Measurements from ENCODE around the gene HEATR5B. TPM values are rescaled to one million over a fixed set of nuclear protein-coding genes. Genes with fewer than 3 reads are reported as not detected.

The HEATR5B gene
- total RNA-seq, 1 donor from 2014 or later, result 15.7 TPM

GRCh38 chr2:37125416-37125815, 41.2 kb upstream of the HEATR5B start:
- peaks cover 20% of the 10 kb centered on the region for H3K36me3 ChIP-seq (ENCODE audit: insufficient read depth, low read length)

GRCh38 chr2:37119157-37119556, 35.0 kb upstream of the HEATR5B start:
- peaks cover 13% of the 10 kb centered on the region for H3K36me3 ChIP-seq (ENCODE audit: insufficient read depth, low read length)
- FAIRE-seq, result no peak

More at GRCh38 chr2:37125416-37125815, 41.2 kb upstream of the HEATR5B start:
- H2AFZ ChIP-seq (ENCODE audit: low read depth, low read length), result no peak overlapping the region
- DNase-seq (ENCODE audit: low read depth) (no peak), FAIRE-seq (no peak)
- Mint-ChIP-seq H3K9me3 (ENCODE audit: unreplicated experiment) (no peaks in the 10 kb centered on the region), H3K27me3 (ENCODE audit: low read depth, unreplicated experiment) (no peaks in the 10 kb centered on the region), H3K27ac (ENCODE audit: unreplicated experiment) (no peak overlapping the region), H3K36me3 (ENCODE audit: low read depth, unreplicated experiment) (peaks cover 22% of the 10 kb centered on the region), H3K4me3 (ENCODE audit: unreplicated experiment) (no peak overlapping the region), H3K4me1 (ENCODE audit: low read depth, unreplicated experiment) (no peaks in the 10 kb centered on the region)
- H3K4me1 ChIP-seq (ENCODE audit: insufficient read depth, low read length), result no peaks in the 10 kb centered on the region
- no peaks in the 10 kb centered on the region for H3K79me2 ChIP-seq (ENCODE audit: insufficient read depth, low read length)
- no peak overlapping the region for H3K4me2 ChIP-seq (ENCODE audit: low read length)
- H4K20me1 ChIP-seq (ENCODE audit: insufficient read depth, low read length), result peaks cover 7% of the 10 kb centered on the region
- no peaks in the 10 kb centered on the region for H3K9me3 ChIP-seq (ENCODE audit: insufficient read depth, low read depth, low read length)
- TF ChIP-seq EZH2 (IDR thresholded peaks at IDR 0.05; ENCODE audit: insufficient read depth, low read length) (no peak), CTCF (IDR thresholded peaks at IDR 0.05; ENCODE audit: insufficient read depth, low read depth, low read length) (no peak)
- H3K27ac ChIP-seq (ENCODE audit: low read depth, low read length), result no peak overlapping the region
- no peak overlapping the region for H3K9ac ChIP-seq (ENCODE audit: low read length)
- no peaks in the 10 kb centered on the region for H3K27me3 ChIP-seq (ENCODE audit: insufficient read depth, low read length)
- H3K4me3 ChIP-seq (ENCODE audit: insufficient read depth, low read depth, low read length), result no peak overlapping the region

More at GRCh38 chr2:37119157-37119556, 35.0 kb upstream of the HEATR5B start:
- Histone ChIP-seq H2AFZ (ENCODE audit: low read depth, low read length) (no peak overlapping the region), H4K20me1 (ENCODE audit: insufficient read depth, low read length) (no peaks in the 10 kb centered on the region), H3K27me3 (ENCODE audit: insufficient read depth, low read length) (no peaks in the 10 kb centered on the region), H3K9me3 (ENCODE audit: insufficient read depth, low read depth, low read length) (no peaks in the 10 kb centered on the region), H3K27ac (ENCODE audit: low read depth, low read length) (no peak overlapping the region), H3K9ac (ENCODE audit: low read length) (no peak overlapping the region), H3K79me2 (ENCODE audit: insufficient read depth, low read length) (no peaks in the 10 kb centered on the region), H3K4me3 (ENCODE audit: insufficient read depth, low read depth, low read length) (no peak overlapping the region), H3K4me2 (ENCODE audit: low read length) (no peak overlapping the region), H3K4me1 (ENCODE audit: insufficient read depth, low read length) (no peaks in the 10 kb centered on the region)
- H3K36me3 Mint-ChIP-seq (ENCODE audit: low read depth, unreplicated experiment), result peaks cover 20% of the 10 kb centered on the region
- peak overlapping the region; percentile 41 for H3K27ac Mint-ChIP-seq (ENCODE audit: unreplicated experiment)
- H3K4me1 Mint-ChIP-seq (ENCODE audit: low read depth, unreplicated experiment), result peaks cover 9% of the 10 kb centered on the region
- H3K4me3 Mint-ChIP-seq (ENCODE audit: unreplicated experiment), result no peak overlapping the region
- no peaks in the 10 kb centered on the region for H3K27me3 Mint-ChIP-seq (ENCODE audit: low read depth, unreplicated experiment)
- no peaks in the 10 kb centered on the region for H3K9me3 Mint-ChIP-seq (ENCODE audit: unreplicated experiment)
- no peak for TF ChIP-seq CTCF (IDR thresholded peaks at IDR 0.05; ENCODE audit: insufficient read depth, low read depth, low read length)
- TF ChIP-seq EZH2 (IDR thresholded peaks at IDR 0.05; ENCODE audit: insufficient read depth, low read length), result no peak
- no peak for DNase-seq (ENCODE audit: low read depth)

All from astrocyte (in vitro differentiated cells and primary cell).